ENCODE data around the gene FAM20C.

GRCh38 chr7:281637-282036 is 89.3 kb downstream of the FAM20C start:
- TF ChIP-seq CTCF (IDR thresholded peaks at IDR 0.05; ENCODE audit: low read depth, low read length): no peak
- no peak for TF ChIP-seq EZH2phosphoT487 (IDR thresholded peaks at IDR 0.05; ENCODE audit: low read depth)
